ENCODE results near the gene ATP11A. TPM values are rescaled to one million over a fixed set of nuclear protein-coding genes. Genes with fewer than 3 reads are reported as not detected.

ATP11A gene
- total and polyA plus RNA-seq, 7 donors = 3.9 to 48.6 (median 26.4) TPM

DNA sequence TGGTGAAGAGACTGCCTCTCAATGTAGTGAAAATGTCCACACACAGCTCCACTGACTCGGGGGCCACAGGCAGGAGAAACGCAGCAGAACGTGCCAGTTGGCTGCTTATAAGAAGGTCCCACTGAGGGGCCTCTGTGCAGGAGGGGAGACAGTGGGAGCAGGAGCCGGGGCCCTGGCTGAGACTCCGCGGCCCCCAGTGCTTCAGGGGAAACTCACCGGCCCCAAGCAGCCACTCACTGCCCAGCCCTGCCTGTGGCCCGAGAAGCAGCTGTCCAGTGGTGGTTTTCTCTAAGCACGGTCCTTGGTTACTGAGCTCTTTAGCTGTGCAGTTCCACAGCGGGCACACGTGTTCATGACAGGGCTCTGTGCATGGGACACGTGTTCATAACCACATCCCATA lies 187.2 kb downstream of the ATP11A start:
- Histone ChIP-seq H3K36me3 (ENCODE audit: insufficient read depth in 1 of 2, low read depth in 1 of 2) (peaks cover 0 to 64% of the 10 kb centered on the region in 2 donors), H3K9me3 (no peaks in the 10 kb centered on the region), H3K27me3 (ENCODE audit: insufficient read depth in 3 of 3, low read length in 2 of 3) (no peaks in the 10 kb centered on the region), H3K27ac (no peak overlapping the region), H3K4me3 (no peak overlapping the region), H3K4me1 (no peaks in the 10 kb centered on the region)
- DNase-seq (peak in 1 of 2 donors; percentile 26), ATAC-seq (no peak)
- TF ChIP-seq, protein P1, sequence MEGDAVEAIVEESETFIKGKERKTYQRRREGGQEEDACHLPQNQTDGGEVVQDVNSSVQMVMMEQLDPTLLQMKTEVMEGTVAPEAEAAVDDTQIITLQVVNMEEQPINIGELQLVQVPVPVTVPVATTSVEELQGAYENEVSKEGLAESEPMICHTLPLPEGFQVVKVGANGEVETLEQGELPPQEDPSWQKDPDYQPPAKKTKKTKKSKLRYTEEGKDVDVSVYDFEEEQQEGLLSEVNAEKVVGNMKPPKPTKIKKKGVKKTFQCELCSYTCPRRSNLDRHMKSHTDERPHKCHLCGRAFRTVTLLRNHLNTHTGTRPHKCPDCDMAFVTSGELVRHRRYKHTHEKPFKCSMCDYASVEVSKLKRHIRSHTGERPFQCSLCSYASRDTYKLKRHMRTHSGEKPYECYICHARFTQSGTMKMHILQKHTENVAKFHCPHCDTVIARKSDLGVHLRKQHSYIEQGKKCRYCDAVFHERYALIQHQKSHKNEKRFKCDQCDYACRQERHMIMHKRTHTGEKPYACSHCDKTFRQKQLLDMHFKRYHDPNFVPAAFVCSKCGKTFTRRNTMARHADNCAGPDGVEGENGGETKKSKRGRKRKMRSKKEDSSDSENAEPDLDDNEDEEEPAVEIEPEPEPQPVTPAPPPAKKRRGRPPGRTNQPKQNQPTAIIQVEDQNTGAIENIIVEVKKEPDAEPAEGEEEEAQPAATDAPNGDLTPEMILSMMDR (IDR thresholded peaks at IDR 0.05) = no peak
- intact Hi-C loops (cut with DNase I) = loop anchor here (5.0 to 10.0 kb wide), 2 partner anchors 235 to 1402 kb away; no protein-coding TSS in a partner anchor
- WGBS, 3 donors = 83 to 90% (median 89%) methylated on average over 12 of the region's 12 CpGs

DNA sequence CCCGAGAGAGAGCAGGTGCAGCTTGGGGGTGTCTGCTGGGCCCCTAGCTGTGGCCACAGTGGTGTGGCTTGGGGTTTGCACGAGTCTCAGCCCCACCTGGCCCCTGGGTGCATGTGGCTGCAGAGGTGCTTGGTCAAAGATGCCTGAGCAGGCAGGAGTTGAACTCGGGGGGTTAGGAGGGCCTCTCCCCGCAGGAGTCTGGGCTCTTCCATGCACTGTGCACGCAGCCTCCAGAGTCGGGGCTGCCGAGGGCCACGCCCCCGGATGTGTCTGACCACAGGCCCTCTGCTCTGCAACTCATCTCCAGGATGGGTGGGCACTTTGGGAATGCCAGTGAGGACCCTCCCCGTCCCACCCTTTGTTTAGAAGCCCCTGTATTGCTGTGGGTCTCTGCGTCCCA lies 187.7 kb downstream of the ATP11A start:
- 86 to 95% (median 87%) methylated on average over 11 of the region's 11 CpGs for WGBS, 3 donors
- H3K36me3 ChIP-seq (ENCODE audit: insufficient read depth in 1 of 2, low read depth in 1 of 2) = peaks cover 0 to 64% of the 10 kb centered on the region in 2 donors

DNA sequence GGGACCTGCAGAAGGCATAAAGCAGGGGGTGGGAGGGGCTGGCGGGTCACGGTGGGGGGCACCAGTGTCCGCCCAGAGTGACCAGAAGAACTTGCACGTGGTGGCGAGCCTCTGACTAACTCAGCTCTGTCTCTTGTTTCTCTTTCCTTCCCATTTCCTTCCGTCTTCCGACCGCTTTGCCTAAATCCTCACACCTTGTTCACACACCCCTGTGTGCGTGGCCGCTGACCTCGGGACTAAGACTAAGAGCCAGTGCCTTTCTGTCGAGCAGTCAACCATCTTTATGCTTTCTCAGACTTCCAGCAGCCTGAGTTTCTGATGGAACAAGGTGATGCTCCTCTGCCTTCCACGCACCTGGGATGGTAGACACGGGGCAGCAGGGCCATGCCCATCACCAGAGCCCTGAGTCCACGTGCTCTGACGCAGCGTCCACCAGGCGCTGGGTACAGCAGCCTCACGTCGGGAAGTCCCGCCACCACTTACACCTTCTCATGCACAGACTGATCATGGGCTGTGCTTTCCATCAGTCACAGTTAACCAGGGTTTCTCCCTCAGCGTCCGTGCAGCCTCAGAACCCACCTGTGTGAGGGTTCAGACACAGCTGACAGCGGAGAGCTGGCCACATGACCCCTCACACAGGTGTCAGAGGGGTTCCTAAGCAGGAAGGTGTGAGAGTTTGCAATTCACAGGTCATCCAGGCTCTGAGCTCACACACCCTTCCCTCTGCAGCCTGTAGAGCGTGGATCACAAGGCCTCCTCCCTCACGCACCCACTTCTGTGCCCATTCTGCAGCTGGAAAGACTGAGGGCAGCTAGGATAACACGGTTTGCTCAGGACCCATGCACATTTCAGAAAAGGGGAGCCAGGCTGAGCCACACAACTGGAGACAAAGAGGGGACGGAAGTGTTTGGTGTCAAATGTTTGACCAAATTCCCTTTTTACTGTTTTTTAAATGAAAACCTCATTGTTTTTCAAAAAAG lies 188.4 kb downstream of the ATP11A start:
- 92 to 96% (median 93%) methylated on average over 28 of the region's 28 CpGs for WGBS, 3 donors
- H3K9me3 ChIP-seq = no peaks in the 10 kb centered on the region
- H3K4me1 ChIP-seq = no peaks in the 10 kb centered on the region
- peaks cover 0 to 66% of the 10 kb centered on the region in 2 donors for H3K36me3 ChIP-seq (ENCODE audit: insufficient read depth in 1 of 2, low read depth in 1 of 2)
- ATAC-seq = no peak
- TF ChIP-seq, protein P1 (IDR thresholded peaks at IDR 0.05) = no peak
- H3K27me3 ChIP-seq (ENCODE audit: insufficient read depth in 3 of 3, low read length in 2 of 3) = no peaks in the 10 kb centered on the region
- intact Hi-C loops (cut with DNase I) = loop anchor here (5.0 to 10.0 kb wide), 2 partner anchors 236 to 1403 kb away; no protein-coding TSS in a partner anchor
- H3K27ac ChIP-seq = no peak overlapping the region
- no peak overlapping the region for H3K4me3 ChIP-seq
- DNase-seq = peak in 1 of 2 donors; percentile 36

More for the DNA sequence above, 187.7 kb downstream of the ATP11A start:
- intact Hi-C loops (cut with DNase I) = loop anchor here (5.0 to 10.0 kb wide), 2 partner anchors 235 to 1403 kb away; no protein-coding TSS in a partner anchor
- H3K4me1 ChIP-seq = no peaks in the 10 kb centered on the region
- no peaks in the 10 kb centered on the region for H3K9me3 ChIP-seq
- no peak overlapping the region for H3K27ac ChIP-seq
- TF ChIP-seq, protein P1 (IDR thresholded peaks at IDR 0.05) = no peak
- H3K4me3 ChIP-seq = no peak overlapping the region
- DNase-seq (peak in 1 of 2 donors; percentile 12), ATAC-seq (no peak)
- no peaks in the 10 kb centered on the region for H3K27me3 ChIP-seq (ENCODE audit: insufficient read depth in 3 of 3, low read length in 2 of 3)

DNA sequence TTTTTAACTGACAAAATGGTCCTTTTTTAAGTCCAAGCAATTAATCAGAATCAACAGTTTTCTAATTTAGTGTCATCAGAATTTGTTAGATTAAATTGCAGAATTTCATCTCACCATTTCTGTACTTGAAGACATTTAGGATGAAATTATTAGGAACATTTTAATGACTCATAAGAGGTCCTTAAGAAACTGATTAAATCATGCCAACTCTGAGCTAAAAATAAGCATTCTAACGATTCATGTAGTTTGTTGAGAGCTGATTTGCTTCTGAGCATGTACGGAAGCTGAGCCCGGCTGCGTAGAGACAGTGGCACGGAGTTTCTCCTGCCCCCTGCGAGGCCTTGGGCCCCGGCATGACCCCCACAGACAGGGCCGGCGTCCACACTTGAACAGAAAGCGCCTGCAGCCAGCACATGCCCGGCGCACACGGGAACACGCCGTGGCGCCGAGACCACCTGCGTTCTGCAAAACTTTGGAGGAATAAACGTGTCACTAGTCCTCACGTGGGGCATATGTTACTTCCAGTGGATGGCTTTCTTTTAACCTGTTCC lies 189.5 kb downstream of the ATP11A start:
- Histone ChIP-seq H3K27me3 (ENCODE audit: insufficient read depth in 3 of 3, low read length in 2 of 3) (no peaks in the 10 kb centered on the region), H3K9me3 (no peaks in the 10 kb centered on the region), H3K4me3 (no peak overlapping the region), H3K27ac (no peak overlapping the region), H3K4me1 (no peaks in the 10 kb centered on the region), H3K36me3 (ENCODE audit: insufficient read depth in 1 of 2, low read depth in 1 of 2) (peaks cover 0 to 66% of the 10 kb centered on the region in 2 donors)
- peak in 1 of 2 donors; percentile 7 for DNase-seq
- intact Hi-C loops (cut with DNase I) = loop anchor here (5.0 to 10.0 kb wide), 2 partner anchors 237 to 1405 kb away; no protein-coding TSS in a partner anchor
- TF ChIP-seq, protein P1 (IDR thresholded peaks at IDR 0.05) = no peak
- WGBS, 3 donors = 77 to 83% (median 80%) methylated on average over 20 of the region's 20 CpGs
- no peak for ATAC-seq

Measured in psoas muscle (tissue), 8 donors.